Parathyroid adenoma (tissue), 2 donors: ENCODE data around the gene CAMSAP2.

Experiments used
- H2AFZ ChIP-seq: fragments of 300-600 bp; sonication (generic); one replicate; pipeline ENCODE4 v1.7.0; 2017; ENCODE audit warnings: antibody characterized with exemption, mild to moderate bottlenecking
- H3K27ac ChIP-seq: fragments of 300-600 bp; sonication (generic); one replicate; pipeline ENCODE4 v1.7.0; 2017
- H3K27me3 ChIP-seq: fragments of 300-600 bp; sonication (generic); one replicate; pipeline ENCODE4 v1.7.0; 2017; ENCODE audit warnings: low read length; ENCODE audit not compliant: control insufficient read depth, insufficient read depth
- H3K36me3 ChIP-seq: fragments of 300-600 bp; sonication (generic); one replicate; pipeline ENCODE4 v1.7.0; 2017; ENCODE audit warnings: low read length; ENCODE audit not compliant: control insufficient read depth, insufficient read depth
- H3K4me1 ChIP-seq: fragments of 300-600 bp; sonication (generic); one replicate; pipeline ENCODE4 v1.7.0; 2017; ENCODE audit warnings: control low read depth
- H3K4me2 ChIP-seq: fragments of 300-600 bp; sonication (generic); one replicate; pipeline ENCODE4 v1.7.0; 2017; ENCODE audit warnings: low read length
- H3K4me3 ChIP-seq: fragments of 300-600 bp; sonication (generic); one replicate; pipeline ENCODE4 v1.7.0; 2017; ENCODE audit warnings: low read depth, low read length
- H3K79me2 ChIP-seq: fragments of 300-600 bp; sonication (generic); one replicate; pipeline ENCODE4 v1.7.0; 2017; ENCODE audit warnings: control low read depth
- H3K9ac ChIP-seq: fragments of 300-600 bp; sonication (generic); one replicate; pipeline ENCODE4 v1.7.0; 2017; ENCODE audit warnings: mild to moderate bottlenecking
- H3K9me3 ChIP-seq: fragments of 300-600 bp; sonication (generic); one replicate; pipeline ENCODE4 v1.7.0; 2017; ENCODE audit warnings: low read length; ENCODE audit not compliant: control insufficient read depth
- CTCF ChIP-seq: fragments of 300-600 bp; sonication (generic); IDR thresholded peaks from one replicate; pipeline ENCODE4 v1.7.0; 2017; ENCODE audit warnings: antibody characterized with exemption, mild to moderate bottlenecking
- donor health status: primary hyperparathyroidism.

Gene CAMSAP2

DNA sequence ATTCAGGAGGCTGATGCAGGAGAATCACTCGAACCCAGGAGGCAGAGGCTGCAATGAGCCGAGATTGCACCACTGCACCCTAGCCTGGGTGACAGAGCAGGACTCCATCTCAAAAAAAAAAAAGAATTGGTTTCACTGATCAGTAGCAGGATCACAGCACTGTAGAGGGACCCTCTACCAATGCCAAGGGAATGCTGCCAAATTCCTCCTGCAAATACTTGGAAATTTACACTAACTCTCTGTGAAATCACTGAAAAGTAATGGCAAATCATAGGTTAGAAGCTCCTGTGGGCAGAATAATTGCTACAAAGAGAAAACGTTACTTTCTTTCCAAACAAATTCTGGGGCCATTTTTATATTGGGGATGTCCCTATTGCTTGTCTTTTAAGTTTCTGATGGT is 127.4 kb downstream of the CAMSAP2 start:
- H3K9me3 ChIP-seq, result no peaks in the 10 kb centered on the region
- no peak overlapping the region for H3K27ac ChIP-seq
- no peak overlapping the region for H3K9ac ChIP-seq
- no peaks in the 10 kb centered on the region for H3K27me3 ChIP-seq
- no peak for TF ChIP-seq CTCF
- no peaks in the 10 kb centered on the region for H3K36me3 ChIP-seq
- no peak overlapping the region for H2AFZ ChIP-seq
- no peak overlapping the region for H3K4me3 ChIP-seq
- H3K4me2 ChIP-seq, result no peak overlapping the region
- peaks cover 6% of the 10 kb centered on the region for H3K4me1 ChIP-seq
- H3K79me2 ChIP-seq, result no peaks in the 10 kb centered on the region

GRCh38 chr1:200866521-200866920 is 127.8 kb downstream of the CAMSAP2 start:
- Histone ChIP-seq H3K36me3 (no peaks in the 10 kb centered on the region), H3K79me2 (no peaks in the 10 kb centered on the region), H3K9me3 (no peaks in the 10 kb centered on the region), H3K4me2 (no peak overlapping the region), H3K27me3 (no peaks in the 10 kb centered on the region), H3K27ac (no peak overlapping the region), H3K4me1 (peaks cover 6% of the 10 kb centered on the region), H3K4me3 (no peak overlapping the region), H2AFZ (no peak overlapping the region), H3K9ac (no peak overlapping the region)
- TF ChIP-seq CTCF, result no peak

- Histone ChIP-seq H3K4me1 (peaks cover 6% of the 10 kb centered on the region), H3K4me3 (no peak overlapping the region), H3K4me2 (peak overlapping the region; percentile 55), H3K27me3 (no peaks in the 10 kb centered on the region), H3K79me2 (no peaks in the 10 kb centered on the region), H3K36me3 (no peaks in the 10 kb centered on the region), H3K27ac (no peak overlapping the region), H2AFZ (no peak overlapping the region), H3K9me3 (no peaks in the 10 kb centered on the region), H3K9ac (no peak overlapping the region)
- no peak for TF ChIP-seq CTCF
Measured at GRCh38 chr1:200867018-200867811, 128.5 kb downstream of the CAMSAP2 start.

GRCh38 chr1:200869376-200869752 is 130.7 kb downstream of the CAMSAP2 start:
- no peaks in the 10 kb centered on the region for H3K36me3 ChIP-seq
- H3K9ac ChIP-seq, result no peak overlapping the region
- H3K4me2 ChIP-seq, result no peak overlapping the region
- no peak for TF ChIP-seq CTCF
- H3K79me2 ChIP-seq, result no peaks in the 10 kb centered on the region
- H3K27me3 ChIP-seq, result peaks cover 4% of the 10 kb centered on the region
- H2AFZ ChIP-seq, result no peak overlapping the region
- peaks cover 6% of the 10 kb centered on the region for H3K4me1 ChIP-seq
- no peaks in the 10 kb centered on the region for H3K9me3 ChIP-seq
- H3K27ac ChIP-seq, result no peak overlapping the region
- no peak overlapping the region for H3K4me3 ChIP-seq
